ENCODE results near the gene PDE1C. TPM values are rescaled to one million over a fixed set of nuclear protein-coding genes. Genes with fewer than 3 reads are reported as not detected.
A peak's percentile ranks its signal among the peaks of the same experiment; 100 is the strongest.

PDE1C gene
- total RNA-seq, 1 experiment from 2014 or later = 14.1 TPM

GRCh38 chr7:31744294-31744874 is 325.8 kb downstream of the PDE1C start:
- DNase-seq (peak; percentile 85), ATAC-seq (peak; percentile 73)
- Histone ChIP-seq H3K4me1 (ENCODE audit: insufficient read depth, low read length) (peaks cover 25% of the 10 kb centered on the region), H3K27ac (ENCODE audit: low read length) (no peak overlapping the region), H2AFZ (ENCODE audit: low read length) (no peak overlapping the region), H3K9ac (ENCODE audit: low read length) (no peak overlapping the region), H3K9me2 (replicated peaks; ENCODE audit: low read length) (no peaks in the 10 kb centered on the region), H3K9me3 (ENCODE audit: low read length) (no peaks in the 10 kb centered on the region), H3K36me3 (ENCODE audit: low read depth, low read length) (peaks cover 9% of the 10 kb centered on the region; the same call in 1 of the 2 replicates), H3K79me2 (ENCODE audit: low read length) (no peaks in the 10 kb centered on the region), H4K20me1 (ENCODE audit: low read length) (no peaks in the 10 kb centered on the region), H3K4me3 (ENCODE audit: low read length) (no peak overlapping the region), H3K4me2 (ENCODE audit: low read length) (0 out of 2 replicates have a peak overlapping the region, but pooled peaks have one; percentile 1), H3F3A (ENCODE audit: low read length, unreplicated experiment) (no peaks in the 10 kb centered on the region), H3K27me3 (ENCODE audit: low read length) (no peaks in the 10 kb centered on the region)
- ChIA-PET POLR2A (ENCODE audit: unreplicated experiment) (no interaction called here), CTCF (interaction anchor here (0.5 to 1.8 kb wide), 9 partner anchors 64 to 1042 kb away, joined by 3 to 38 read pairs (median 4); no protein-coding TSS in a partner anchor)
- intact Hi-C loops (cut with micrococcal nuclease) = loop anchor here (1.0 to 2.0 kb wide), 5 partner anchors 70 to 735 kb away; no protein-coding TSS in a partner anchor
- no TSS peak for BruUV-seq (replicated peaks)
- no peak for TF ChIP-seq EZH2 (IDR thresholded peaks at IDR 0.05; ENCODE audit: low read length, unreplicated experiment)
- peak; percentile 94 for TF ChIP-seq CTCF (conservative IDR thresholded peaks at IDR 0.05; ENCODE audit: low read depth, low read length)

GRCh38 chr7:31741852-31742251 is 328.4 kb downstream of the PDE1C start:
- peaks cover 5% of the 10 kb centered on the region; the same call in 1 of the 2 replicates for H3K4me1 ChIP-seq (ENCODE audit: insufficient read depth, low read length)
- H4K20me1 ChIP-seq (ENCODE audit: low read length) = no peaks in the 10 kb centered on the region
- H3K79me2 ChIP-seq (ENCODE audit: low read length) = no peaks in the 10 kb centered on the region
- H3K36me3 ChIP-seq (ENCODE audit: low read depth, low read length) = peaks cover 2% of the 10 kb centered on the region; the same call in 1 of the 2 replicates
- H3K27me3 ChIP-seq (ENCODE audit: low read length) = no peaks in the 10 kb centered on the region
- no peak overlapping the region for H3K4me3 ChIP-seq (ENCODE audit: low read length)
- no peaks in the 10 kb centered on the region for H3F3A ChIP-seq (ENCODE audit: low read length, unreplicated experiment)
- no peak overlapping the region for H3K9ac ChIP-seq (ENCODE audit: low read length)
- H3K4me2 ChIP-seq (ENCODE audit: low read length) = no peak overlapping the region
- intact Hi-C loops (cut with micrococcal nuclease) = no loop called here
- H3K27ac ChIP-seq (ENCODE audit: low read length) = no peak overlapping the region
- ChIA-PET POLR2A (ENCODE audit: unreplicated experiment) (no interaction called here), CTCF (interaction anchor here (1.1 kb wide), 1 partner anchor 462 kb away, joined by 3 read pairs; no protein-coding TSS in a partner anchor)
- no peaks in the 10 kb centered on the region for H3K9me3 ChIP-seq (ENCODE audit: low read length)
- H3K9me2 ChIP-seq (replicated peaks; ENCODE audit: low read length) = no peaks in the 10 kb centered on the region
- TF ChIP-seq CTCF (conservative IDR thresholded peaks at IDR 0.05; ENCODE audit: low read depth, low read length) = no peak
- no TSS peak for BruUV-seq (replicated peaks)
- ATAC-seq (no peak), DNase-seq (peak; percentile 7)
- no peak overlapping the region for H2AFZ ChIP-seq (ENCODE audit: low read length)

- TF ChIP-seq CTCF (conservative IDR thresholded peaks at IDR 0.05; ENCODE audit: low read depth, low read length) (peak; percentile 84), EZH2 (IDR thresholded peaks at IDR 0.05; ENCODE audit: low read length, unreplicated experiment) (no peak)
- Histone ChIP-seq H3K4me3 (ENCODE audit: low read length) (no peak overlapping the region), H3K4me2 (ENCODE audit: low read length) (no peak overlapping the region), H3K9me3 (ENCODE audit: low read length) (no peaks in the 10 kb centered on the region), H3K4me1 (ENCODE audit: insufficient read depth, low read length) (no peaks in the 10 kb centered on the region), H3K9ac (ENCODE audit: low read length) (no peak overlapping the region), H3K27ac (ENCODE audit: low read length) (no peak overlapping the region), H3K79me2 (ENCODE audit: low read length) (no peaks in the 10 kb centered on the region), H3K9me2 (replicated peaks; ENCODE audit: low read length) (no peaks in the 10 kb centered on the region), H4K20me1 (ENCODE audit: low read length) (no peaks in the 10 kb centered on the region), H2AFZ (ENCODE audit: low read length) (no peak overlapping the region), H3K27me3 (ENCODE audit: low read length) (no peaks in the 10 kb centered on the region), H3F3A (ENCODE audit: low read length, unreplicated experiment) (no peaks in the 10 kb centered on the region), H3K36me3 (ENCODE audit: low read depth, low read length) (no peaks in the 10 kb centered on the region)
- no TSS peak for BruUV-seq (replicated peaks)
- intact Hi-C loops (cut with micrococcal nuclease) = loop anchor here (1.0 to 10.0 kb wide), 5 partner anchors 88 to 602 kb away; no protein-coding TSS in a partner anchor
- ChIA-PET CTCF (no interaction called here), POLR2A (ENCODE audit: unreplicated experiment) (no interaction called here)
- ATAC-seq (peak; percentile 95), DNase-seq (peak; percentile 79)
Measured at GRCh38 chr7:31735991-31736982, 333.9 kb downstream of the PDE1C start.
